Muscle of arm (tissue), 12 donors: ENCODE results near the gene BCAS3. TPM values are rescaled to one million over a fixed set of nuclear protein-coding genes. Genes with fewer than 3 reads are reported as not detected.
"Not testable (repeated sequence)": the region's sequence is repeated elsewhere in the genome, so short reads cannot be mapped to it uniquely, and the experiment has no call there.

Experiments used
- DNase-seq: peaks from one replicate; pipeline ENCODE4 v3.0.0-alpha.2; 2013
- polyA plus RNA-seq, 12 donors: library from polyadenylated mRNA; unstranded; fragments of 120-200 nt; gene quantifications; one replicate each; pipeline ENCODE4 v1.2.1, GENCODE V29; 2013; ENCODE audit not compliant: insufficient read length in 12 of 12

The BCAS3 gene
- polyA plus RNA-seq, 12 donors, result 8.1 to 23.8 (median 11.4) TPM; not detected in 1

DNA sequence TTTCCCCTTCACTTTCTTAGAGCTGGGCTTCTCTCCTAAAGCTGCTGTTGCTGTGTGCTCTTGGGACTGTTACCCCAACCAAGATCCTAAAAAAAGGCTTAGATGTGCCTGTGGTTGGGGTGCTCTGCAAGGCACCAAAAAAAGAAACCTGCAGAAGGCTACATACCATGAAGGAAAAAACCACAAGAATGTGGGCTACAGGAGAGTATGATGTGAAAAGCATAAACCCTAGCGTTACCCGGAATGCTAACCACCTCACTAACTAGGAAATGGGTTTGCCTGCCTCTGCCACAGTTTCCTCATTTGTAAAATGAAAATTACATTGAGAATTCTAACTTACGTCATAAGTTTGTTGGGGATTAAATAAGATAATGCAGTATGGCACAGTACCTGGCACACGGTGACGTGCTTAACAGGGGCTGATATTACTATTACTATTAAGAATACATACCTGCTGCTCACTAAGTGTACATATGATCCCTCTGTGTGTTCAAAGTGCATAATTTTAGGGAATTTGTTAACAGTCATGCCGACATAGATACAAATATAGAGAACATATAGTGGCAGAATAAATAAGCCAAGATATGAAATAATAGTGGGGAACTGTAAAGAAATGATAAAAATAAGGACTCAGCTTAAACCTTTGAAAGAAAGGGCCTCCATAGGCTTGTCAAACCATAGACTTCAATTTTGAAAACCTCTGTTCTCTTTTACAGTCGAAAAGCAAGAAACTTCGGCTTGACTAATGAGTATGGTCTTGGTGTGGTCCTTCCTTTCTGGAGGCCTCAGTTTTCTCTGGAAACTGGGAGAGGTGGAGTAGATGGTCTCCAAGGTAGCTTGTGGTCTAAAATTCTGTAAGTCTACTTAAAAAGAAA, 544.2 kb downstream of the BCAS3 start:
- DNase-seq, result no peak

DNA sequence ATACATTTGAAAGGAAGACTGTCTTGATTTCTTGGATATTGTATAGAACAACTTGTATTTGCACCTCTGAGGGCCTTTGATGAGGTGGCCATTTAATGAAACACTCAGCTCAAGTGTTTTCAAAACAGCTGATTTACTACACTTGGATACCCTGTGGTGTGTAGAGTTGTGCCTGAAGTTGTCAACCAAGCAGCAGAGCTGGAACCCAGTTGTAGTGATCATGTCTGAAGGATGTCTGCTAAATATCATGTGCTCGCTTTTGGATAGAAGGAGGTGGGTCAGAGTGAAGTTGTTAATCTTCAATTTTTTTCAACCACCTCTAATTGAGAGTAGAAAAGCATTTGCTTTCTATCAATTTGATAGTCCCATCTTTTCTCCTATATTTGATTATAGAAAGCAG, 546.1 kb downstream of the BCAS3 start:
- DNase-seq, result no peak

DNA sequence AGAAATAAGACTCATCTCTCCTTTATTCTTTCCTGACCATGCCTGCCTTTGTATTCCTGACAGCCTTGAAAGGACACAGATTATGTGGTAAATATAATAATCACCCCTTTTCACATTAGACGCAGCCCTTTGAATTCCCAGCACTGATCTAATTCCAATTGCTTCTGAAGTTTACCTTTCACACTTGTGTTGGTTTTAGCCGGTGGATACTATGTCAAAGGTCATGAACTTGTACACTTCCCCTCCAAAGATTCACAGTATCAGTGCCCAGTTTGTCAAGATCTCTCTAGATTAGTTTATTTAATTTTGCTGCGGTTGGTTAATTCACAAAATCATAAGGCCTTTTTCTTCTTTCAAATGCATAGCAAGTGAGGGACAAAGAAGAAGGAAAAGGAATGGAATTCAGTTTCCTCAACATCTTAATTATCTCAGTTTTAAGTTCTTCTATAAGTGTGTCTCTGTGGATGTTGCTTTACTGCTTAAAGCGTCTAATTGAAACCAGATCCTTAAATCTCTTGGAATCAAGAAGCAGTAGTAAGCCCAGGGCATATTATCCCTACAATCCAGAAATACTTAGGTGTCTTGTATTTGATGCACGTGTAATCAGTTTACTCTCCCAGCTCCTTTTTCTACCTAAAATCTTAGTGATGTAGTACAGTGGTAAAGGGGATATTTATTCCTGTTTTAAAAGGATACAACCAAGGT, 547.7 kb downstream of the BCAS3 start:
- no peak for DNase-seq

DNA sequence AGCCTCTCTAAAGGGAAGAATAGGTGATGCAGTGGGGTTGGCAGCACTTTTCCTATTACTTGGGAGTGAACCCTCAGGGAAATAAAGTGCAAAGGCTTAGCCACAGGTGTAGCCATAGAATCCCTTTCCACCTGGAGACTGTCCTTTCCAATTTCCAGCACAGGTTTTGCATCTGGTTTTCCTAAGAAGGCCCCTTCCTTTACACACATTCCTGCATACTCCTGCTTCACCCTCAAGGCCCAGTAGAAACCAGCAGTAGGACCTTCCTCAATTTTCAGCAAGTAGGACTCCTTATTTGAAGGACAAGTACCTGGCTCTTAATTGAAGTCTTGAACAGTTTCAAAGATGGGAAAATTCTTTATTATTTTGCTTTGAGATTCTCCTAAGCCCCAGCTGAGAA, 550.2 kb downstream of the BCAS3 start:
- DNase-seq, result no peak

DNA sequence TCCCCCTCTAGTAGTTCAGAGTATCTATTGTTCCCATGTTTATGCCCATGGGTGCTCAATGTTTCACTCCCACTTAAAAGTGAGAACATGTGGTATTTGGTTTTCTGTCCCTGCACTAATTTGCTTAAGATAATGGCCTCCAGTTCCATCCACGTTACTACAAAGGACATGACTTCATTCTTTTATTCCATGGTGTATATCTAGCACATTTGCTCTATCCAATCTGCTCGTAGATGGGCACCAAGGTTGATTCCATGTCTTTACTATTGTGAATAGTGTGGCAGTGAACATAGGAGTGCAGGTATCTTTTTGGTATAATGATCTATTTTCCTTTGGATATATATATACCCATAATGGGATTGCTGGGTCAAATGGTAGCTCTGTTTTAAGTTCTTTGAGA, 552.8 kb downstream of the BCAS3 start:
- no peak for DNase-seq

DNA sequence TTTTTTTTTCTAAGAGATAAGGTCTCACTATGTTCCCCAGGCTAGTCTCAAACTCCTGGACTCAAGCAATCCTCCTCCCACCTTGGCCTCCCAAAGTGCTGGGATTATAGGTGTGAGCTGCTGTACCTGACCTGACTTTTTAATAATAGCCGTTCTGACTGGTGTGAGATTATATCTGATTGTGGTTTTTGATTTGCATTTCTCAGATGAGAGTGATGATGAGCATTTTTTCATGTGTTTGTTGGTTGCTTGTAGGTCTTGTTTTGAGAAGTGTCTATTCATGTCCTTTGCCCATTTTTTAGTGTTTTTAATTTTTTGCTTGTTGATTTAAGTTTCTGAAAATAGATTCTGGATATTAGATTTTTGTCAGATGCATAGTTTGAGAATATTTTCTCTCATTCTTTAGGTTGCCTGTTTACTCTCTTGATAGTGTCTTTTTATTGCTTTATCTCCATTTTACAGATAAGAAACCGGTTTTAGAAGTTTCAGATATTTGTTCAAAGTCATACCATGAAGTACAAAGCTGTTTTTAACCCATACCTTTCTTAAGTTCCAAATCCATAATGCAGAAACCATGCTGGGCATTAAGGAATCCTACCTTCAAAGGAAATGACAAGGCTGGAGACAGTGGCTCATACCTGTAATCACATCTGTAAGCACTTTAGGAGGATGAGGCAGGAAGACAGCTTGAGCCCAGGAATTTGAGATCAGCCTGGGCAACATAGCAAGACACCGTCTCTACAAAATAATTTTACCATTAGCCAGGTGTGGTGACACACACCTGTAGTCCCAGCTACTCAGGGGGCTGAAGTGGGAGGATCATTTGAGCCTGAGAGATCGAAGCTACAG, 553.5 kb downstream of the BCAS3 start:
- DNase-seq, result no peak

DNA sequence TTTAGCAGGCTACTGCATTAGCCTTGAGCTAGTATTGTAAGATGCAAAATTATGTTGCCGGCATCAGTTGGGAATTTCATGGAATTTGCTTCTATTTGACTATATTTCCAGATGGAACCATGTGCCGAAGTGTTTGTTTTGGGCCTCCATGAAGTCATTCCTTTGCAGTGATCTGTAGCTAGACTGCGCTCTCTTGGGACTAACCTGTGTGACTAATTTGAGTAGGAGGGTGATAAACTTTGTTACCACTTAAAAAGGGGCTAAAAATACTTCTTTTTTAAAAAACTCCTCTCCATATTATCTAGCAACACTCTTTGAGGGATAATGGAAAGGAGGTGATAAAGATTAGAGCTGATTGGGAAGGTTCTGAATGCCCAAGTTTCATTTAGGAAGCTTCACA, 555.2 kb downstream of the BCAS3 start:
- no peak for DNase-seq

DNA sequence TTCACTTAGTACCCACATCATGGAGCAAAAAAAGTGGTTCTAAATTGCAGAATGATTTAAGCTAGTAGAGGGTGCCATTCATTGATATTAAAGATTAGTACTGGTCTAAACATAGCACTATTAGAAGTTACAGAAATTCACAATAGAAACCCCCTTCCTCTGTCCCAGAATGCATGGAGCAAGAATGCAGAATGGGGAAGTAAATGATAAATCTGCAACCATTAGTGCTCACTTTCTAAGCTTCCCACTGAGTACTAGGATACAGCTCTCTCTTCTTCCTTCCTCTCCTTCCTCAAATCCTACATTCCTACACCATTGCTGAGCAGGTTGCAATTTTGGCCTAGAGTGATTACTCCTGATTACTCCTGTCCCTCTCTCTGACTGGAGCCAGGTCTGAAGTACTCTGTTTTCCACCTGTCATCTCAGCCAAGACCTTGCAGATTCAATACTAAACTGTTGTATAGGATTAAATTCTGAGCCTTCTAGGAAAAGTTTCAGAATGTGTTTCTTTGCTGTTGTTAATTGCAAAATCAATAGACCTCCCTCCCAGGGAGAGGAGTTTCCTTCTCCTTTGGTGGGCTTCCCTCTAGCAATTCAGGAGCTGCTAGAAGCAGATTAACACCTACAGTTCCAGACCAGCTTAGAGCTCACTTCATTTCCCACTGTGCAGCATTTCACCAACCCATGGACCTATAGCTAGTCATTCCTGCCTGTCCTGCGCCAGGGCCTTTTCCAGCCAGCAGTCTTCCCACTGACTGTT, 556.5 kb downstream of the BCAS3 start:
- no peak for DNase-seq

DNA sequence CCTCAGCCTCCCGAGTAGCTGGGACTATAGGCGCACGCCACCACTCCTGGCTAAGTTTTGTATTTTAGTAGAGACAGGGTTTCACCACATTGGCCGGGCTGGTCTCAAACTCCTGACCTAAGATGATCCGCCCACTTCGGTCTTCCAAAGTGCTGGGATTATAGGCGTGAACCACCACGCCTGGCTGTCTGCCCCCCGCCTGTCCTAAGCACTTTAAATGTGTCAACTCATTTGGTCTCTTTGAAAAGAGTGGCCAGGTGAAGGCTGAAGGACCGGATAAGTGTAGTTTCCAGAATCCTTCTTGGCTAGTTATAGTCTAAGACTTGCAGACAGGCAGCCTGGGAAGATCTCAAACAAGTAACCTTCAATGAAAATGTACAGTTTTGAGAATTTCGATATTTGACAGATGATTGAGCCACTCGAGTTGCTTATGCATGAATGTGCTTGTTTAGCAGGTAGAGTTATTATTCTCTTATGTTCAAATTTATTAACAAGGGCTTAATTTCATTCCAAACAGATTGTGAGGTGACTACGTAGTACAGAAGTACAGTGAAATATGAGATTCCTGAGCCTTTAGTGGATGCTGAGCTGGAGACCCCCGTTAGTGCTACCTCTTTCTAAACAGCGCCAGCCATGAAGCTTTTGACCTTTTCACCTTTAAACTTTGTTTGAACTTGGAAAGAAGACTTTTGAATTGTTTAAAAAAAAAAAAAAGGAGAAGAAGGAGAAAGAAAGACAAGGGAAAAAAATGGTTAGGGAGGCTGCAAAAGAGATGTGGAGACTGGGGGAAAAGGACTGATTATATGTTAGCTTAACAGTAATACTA, 557.6 kb downstream of the BCAS3 start:
- DNase-seq, result no peak

DNA sequence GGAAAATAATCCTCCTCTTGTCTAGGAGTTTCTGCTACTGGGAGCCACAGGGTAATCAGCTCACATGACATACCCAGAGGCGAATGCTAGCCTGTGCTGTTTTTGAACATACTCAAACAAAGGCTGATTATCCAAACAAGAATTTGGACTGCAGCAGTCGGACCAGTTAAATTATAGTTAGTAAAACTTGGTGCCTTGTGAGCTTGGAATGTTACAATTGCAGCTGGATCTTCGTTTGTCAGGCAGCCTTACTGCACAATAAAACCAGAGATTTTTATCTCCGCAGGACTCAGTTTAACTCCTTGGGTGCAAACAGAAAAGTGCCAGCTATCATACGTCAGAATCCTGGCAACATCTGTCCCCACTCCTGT, 558.2 kb downstream of the BCAS3 start:
- no peak for DNase-seq

DNA sequence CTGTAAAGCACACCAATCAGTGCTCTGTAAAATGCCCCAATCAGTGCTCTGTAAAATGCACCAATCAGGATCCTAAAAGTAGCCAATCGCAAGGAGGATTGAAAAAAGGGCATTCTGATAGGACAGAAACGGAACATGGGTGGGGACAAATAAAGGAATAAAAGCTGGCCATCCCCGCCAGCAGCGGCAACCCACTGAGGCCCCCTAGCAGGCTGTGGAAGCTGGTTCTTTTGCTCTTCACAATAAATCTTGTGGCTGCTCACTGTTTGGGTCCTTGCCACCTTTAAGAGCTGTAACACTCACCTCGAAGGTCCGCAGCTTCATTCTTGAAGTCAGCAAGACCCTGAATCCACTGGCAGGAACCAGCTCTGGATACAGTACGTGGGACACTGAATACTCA, 559.6 kb downstream of the BCAS3 start:
- DNase-seq, result no peak

DNA sequence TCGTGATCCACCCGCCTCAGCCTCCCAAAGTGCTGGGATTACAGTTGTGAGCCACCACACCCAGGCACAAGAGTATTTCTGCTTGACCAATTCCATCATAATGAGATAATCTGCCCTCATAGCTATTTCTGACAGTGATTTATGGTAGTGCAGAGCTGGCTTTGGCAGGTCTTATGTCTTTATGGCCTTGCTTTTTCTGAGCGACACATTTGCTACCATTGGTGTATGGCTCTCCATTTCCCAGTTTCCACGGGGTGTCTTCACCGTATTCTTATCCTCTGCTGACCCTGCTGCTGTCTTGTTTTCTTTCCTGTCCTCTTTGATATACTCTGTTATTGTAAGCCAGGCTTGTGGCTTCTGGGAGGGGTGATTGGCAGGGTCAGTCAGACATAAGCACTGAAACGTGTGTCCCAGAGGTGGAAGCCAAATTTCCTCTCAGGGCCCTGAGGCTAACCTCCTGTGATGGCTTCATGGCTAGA, 560.8 kb downstream of the BCAS3 start:
- DNase-seq, result no peak

DNA sequence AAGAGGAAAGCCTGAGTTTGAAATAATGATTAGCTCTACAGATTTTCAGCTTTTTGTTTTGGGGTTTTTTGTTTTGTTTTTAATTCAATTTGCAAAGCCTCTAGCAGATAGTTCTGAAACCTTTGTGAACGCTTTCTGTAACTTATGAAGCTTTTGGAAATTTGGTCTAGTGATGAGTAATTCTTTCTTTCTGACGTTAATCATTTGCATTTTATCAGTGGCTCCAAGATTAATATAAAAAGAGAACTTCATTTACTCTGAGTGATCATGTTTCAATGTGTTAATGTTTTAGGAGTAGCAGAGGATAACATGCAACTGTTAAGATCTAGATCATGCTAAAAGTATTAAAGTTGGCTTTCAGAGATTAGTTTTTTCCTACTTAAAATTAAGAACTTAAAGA, 561.7 kb downstream of the BCAS3 start:
- no peak for DNase-seq

DNA sequence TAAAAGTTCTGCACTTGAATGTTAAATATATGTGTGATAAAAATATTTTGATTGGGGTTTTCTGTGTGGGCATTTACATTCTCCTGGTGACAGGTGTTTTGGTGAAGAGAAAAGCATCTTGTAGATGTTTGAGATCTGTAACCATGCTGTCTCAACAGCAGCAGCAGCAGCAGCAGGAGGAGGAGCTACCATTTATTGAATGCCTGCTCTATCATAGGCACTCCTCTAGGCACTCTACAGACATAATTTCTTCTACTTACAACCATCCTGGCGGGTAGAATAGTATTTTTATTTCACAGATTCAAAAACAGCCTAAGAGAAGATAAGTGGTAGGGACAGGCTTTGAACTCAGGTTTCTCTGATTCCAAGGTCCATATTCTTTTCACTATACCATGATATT, 562.3 kb downstream of the BCAS3 start:
- DNase-seq, result no peak

DNA sequence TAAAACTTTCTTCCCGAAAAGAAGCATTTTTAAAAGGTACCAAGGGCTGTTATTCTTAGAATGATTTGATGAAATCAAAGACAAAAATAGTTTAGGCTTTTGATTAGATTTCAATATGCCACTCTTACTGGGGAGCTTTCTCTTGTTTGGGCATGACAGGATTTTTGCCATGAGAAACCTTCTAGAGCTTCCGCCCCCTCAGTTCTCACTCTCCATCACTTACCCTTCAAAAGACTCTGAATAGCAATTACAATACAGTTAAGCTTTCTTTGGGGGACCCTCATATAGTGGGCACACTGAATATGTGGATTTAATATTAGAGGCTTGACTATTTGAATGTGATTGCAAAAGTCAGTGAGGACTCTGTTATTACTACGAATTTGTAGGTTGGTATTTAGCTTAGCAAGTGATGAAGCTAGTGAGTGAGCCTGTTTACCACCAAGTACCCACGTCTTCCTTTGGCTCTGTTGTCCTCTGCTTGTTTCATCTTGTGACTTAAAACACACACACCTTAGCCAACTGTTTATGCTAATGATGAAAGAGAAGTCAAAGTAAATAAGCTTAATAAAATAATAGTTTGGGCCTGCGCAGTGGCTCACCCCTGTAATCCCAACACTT, 563.3 kb downstream of the BCAS3 start:
- no peak for DNase-seq

DNA sequence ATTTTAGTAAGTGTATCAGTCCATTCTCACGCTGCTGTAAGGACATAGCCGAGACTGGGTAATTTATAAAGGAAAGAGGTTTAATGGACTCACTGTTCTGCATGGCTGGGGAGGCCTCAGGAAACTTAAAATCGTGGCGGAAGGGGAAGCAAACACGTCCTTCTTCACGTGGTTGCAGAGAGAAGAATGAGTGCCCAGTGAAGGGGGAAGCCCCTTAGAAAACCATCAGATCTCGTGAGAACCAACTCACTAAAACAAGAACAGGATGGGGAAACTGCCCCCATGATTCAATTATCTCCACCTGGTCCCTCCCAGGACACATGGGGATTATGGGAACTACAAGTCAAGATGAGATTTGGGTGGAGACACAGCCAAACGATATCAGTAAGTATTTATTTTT, 567.3 kb downstream of the BCAS3 start:
- not testable (repeated sequence) for DNase-seq

DNA sequence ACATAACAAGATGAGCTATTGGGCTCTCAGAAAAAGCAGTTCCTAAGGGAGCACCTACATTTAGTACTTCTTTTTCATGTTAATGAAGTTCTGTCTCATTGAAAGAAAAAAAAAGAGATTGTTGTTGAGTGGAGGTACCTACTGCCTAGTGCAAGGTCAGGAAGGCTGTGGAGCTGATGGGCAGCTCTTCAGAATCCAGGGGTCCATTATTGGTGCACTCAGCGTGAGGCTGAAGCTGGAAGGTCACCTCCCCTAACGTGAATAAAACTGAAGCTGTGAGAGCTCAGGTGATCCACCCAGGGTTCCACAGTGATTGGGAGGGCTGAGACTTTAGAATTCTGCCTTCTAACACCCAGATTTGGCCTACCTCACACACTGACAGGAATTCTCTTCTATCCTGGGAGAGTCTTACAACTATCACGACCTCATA, 568.1 kb downstream of the BCAS3 start:
- no peak for DNase-seq

DNA sequence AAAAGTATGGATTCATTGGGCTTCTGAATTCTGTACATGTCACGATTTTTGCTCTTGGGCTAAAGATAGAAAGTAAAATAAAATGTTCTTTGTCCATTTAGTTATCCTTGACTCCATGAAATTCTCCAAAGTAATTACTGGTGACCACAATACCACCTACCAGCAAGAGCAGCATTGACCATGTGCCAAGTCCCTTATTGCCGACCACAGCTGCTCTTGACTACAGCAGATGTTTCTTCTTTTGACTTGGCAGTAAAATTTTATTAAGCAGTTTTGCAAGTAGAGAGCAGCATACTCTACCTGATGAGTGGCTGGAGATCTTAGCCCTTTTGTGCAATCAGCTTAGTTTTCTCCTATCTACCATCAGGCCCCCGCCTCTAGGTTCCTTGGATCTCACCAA, 569.8 kb downstream of the BCAS3 start:
- peak; percentile 29 for DNase-seq

DNA sequence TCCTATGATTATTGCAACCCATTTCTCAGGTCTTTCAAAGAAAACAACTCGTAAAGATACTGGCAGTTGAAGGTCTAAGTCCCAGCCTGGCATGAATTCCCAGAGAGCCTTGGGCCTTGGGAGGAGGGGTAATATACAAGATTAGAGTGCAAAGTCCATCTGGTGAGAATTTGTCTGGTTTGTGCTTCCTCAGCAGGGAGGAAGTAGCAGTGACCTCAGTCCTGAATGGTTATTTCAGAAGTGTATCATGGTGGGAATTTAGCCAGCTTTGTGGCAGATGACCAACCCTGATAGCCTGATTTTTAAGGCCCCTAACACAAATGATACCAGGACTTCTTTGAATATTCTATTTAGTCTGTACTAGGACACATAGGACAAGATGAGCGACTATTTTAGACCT, 570.7 kb downstream of the BCAS3 start:
- DNase-seq, result no peak

DNA sequence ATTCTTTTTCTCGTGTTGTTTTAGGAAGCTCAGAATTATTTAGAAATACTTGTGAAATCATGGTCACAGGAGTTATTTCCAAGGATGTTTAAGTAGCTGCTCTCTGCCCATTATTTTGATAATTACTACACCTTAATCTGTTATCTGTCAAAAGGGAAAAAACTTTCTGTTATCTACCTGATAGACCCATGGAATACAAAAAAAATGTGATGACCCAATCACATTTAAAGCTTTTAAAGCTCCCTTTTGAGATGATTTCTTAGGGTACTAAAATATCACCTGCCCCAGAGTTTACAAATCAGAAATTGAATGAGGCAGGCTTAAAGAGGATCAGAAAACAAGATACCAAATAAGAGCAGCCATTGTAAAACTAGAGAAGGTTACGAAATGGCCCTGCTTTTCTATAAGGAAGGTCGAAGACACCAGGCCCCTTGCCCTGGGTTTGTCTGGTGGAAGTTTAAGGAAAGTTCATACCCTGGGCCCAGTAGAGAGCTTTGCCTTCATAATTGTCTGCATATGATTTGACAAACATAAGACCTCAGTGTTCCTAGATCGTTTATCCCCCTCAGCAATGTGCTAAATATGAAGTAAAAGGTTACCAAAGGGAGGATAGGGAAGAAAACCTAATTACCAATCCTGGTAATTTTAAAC, 572.1 kb downstream of the BCAS3 start:
- no peak for DNase-seq
